ENCODE results near the gene C1orf87. TPM values are rescaled to one million over a fixed set of nuclear protein-coding genes. Genes with fewer than 3 reads are reported as not detected.

The C1orf87 gene
- total RNA-seq, 1 experiment from 2014 or later, result not detected

- no peak for DNase-seq
- H3K27me3 ChIP-seq, result no peaks in the 10 kb centered on the region
- no peak overlapping the region for H3K27ac ChIP-seq
Observed at GRCh38 chr1:60044881-60045280, 28.7 kb downstream of the C1orf87 start.

GRCh38 chr1:60041783-60042182 is 31.8 kb downstream of the C1orf87 start:
- Histone ChIP-seq H3K9me3 (replicated peaks) (no peaks in the 10 kb centered on the region), H3K4me3 (no peak overlapping the region), H3K27ac (no peak overlapping the region), H3K36me3 (no peaks in the 10 kb centered on the region), H3K4me1 (no peaks in the 10 kb centered on the region), H3K27me3 (no peaks in the 10 kb centered on the region)
- no peak for DNase-seq

More at GRCh38 chr1:60044881-60045280, 28.7 kb downstream of the C1orf87 start:
- no peak overlapping the region for H3K4me3 ChIP-seq
- H3K4me1 ChIP-seq, result no peaks in the 10 kb centered on the region
- no peaks in the 10 kb centered on the region for H3K9me3 ChIP-seq (replicated peaks)
- no peaks in the 10 kb centered on the region for H3K36me3 ChIP-seq

GRCh38 chr1:60037669-60038068 is 35.9 kb downstream of the C1orf87 start:
- no peaks in the 10 kb centered on the region for H3K4me1 ChIP-seq
- no peaks in the 10 kb centered on the region for H3K9me3 ChIP-seq (replicated peaks)
- no peak overlapping the region for H3K4me3 ChIP-seq
- DNase-seq, result no peak
- no peaks in the 10 kb centered on the region for H3K36me3 ChIP-seq
- H3K27ac ChIP-seq, result no peak overlapping the region
- H3K27me3 ChIP-seq, result no peaks in the 10 kb centered on the region

- Histone ChIP-seq H3K27me3 (no peaks in the 10 kb centered on the region), H3K27ac (no peak overlapping the region), H3K4me3 (no peak overlapping the region), H3K9me3 (replicated peaks) (no peaks in the 10 kb centered on the region), H3K4me1 (no peaks in the 10 kb centered on the region), H3K36me3 (no peaks in the 10 kb centered on the region)
- DNase-seq, result no peak
Observed at GRCh38 chr1:60036856-60037460, 36.6 kb downstream of the C1orf87 start.

GRCh38 chr1:60035921-60036320 is 37.6 kb downstream of the C1orf87 start:
- Histone ChIP-seq H3K4me1 (no peaks in the 10 kb centered on the region), H3K36me3 (no peaks in the 10 kb centered on the region), H3K27me3 (no peaks in the 10 kb centered on the region), H3K27ac (no peak overlapping the region), H3K4me3 (no peak overlapping the region), H3K9me3 (replicated peaks) (no peaks in the 10 kb centered on the region)
- DNase-seq, result no peak

- H3K4me3 ChIP-seq, result no peak overlapping the region
- no peak for DNase-seq
- no peaks in the 10 kb centered on the region for H3K36me3 ChIP-seq
- no peaks in the 10 kb centered on the region for H3K4me1 ChIP-seq
- H3K27me3 ChIP-seq, result no peaks in the 10 kb centered on the region
- no peaks in the 10 kb centered on the region for H3K9me3 ChIP-seq (replicated peaks)
- no peak overlapping the region for H3K27ac ChIP-seq
Observed at GRCh38 chr1:60034999-60035398, 38.6 kb downstream of the C1orf87 start.

GRCh38 chr1:60033066-60033465 is 40.5 kb downstream of the C1orf87 start:
- H3K27me3 ChIP-seq, result no peaks in the 10 kb centered on the region
- no peaks in the 10 kb centered on the region for H3K9me3 ChIP-seq (replicated peaks)
- no peaks in the 10 kb centered on the region for H3K4me1 ChIP-seq
- H3K4me3 ChIP-seq, result no peak overlapping the region
- DNase-seq, result no peak
- no peak overlapping the region for H3K27ac ChIP-seq
- no peaks in the 10 kb centered on the region for H3K36me3 ChIP-seq

GRCh38 chr1:60031146-60031545 is 42.4 kb downstream of the C1orf87 start:
- H3K27me3 ChIP-seq, result no peaks in the 10 kb centered on the region
- DNase-seq, result no peak
- no peaks in the 10 kb centered on the region for H3K36me3 ChIP-seq
- no peak overlapping the region for H3K27ac ChIP-seq
- no peaks in the 10 kb centered on the region for H3K9me3 ChIP-seq (replicated peaks)
- no peak overlapping the region for H3K4me3 ChIP-seq
- H3K4me1 ChIP-seq, result no peaks in the 10 kb centered on the region

GRCh38 chr1:60025552-60025951 is 48.0 kb downstream of the C1orf87 start:
- Histone ChIP-seq H3K27me3 (no peaks in the 10 kb centered on the region), H3K4me3 (no peak overlapping the region), H3K36me3 (no peaks in the 10 kb centered on the region), H3K4me1 (no peaks in the 10 kb centered on the region), H3K27ac (no peak overlapping the region), H3K9me3 (replicated peaks) (no peaks in the 10 kb centered on the region)
- no peak for DNase-seq

GRCh38 chr1:60017508-60018205 is 55.9 kb downstream of the C1orf87 start:
- Histone ChIP-seq H3K27ac (no peak overlapping the region), H3K4me3 (no peak overlapping the region), H3K9me3 (replicated peaks) (0 out of 2 replicates have a peak, but pooled peaks cover 3% of the 10 kb centered on the region), H3K27me3 (peaks cover 6% of the 10 kb centered on the region; the same call in 1 of the 2 replicates), H3K4me1 (no peaks in the 10 kb centered on the region), H3K36me3 (no peaks in the 10 kb centered on the region)
- DNase-seq, result no peak

GRCh38 chr1:60010690-60011089 is 62.9 kb downstream of the C1orf87 start:
- 0 out of 2 replicates have a peak, but pooled peaks cover 3% of the 10 kb centered on the region for H3K9me3 ChIP-seq (replicated peaks)
- H3K4me1 ChIP-seq, result no peaks in the 10 kb centered on the region
- no peak for DNase-seq
- no peak overlapping the region for H3K4me3 ChIP-seq
- peaks cover 6% of the 10 kb centered on the region; the same call in 1 of the 2 replicates for H3K27me3 ChIP-seq
- no peak overlapping the region for H3K27ac ChIP-seq
- no peaks in the 10 kb centered on the region for H3K36me3 ChIP-seq

- H3K4me1 ChIP-seq, result no peaks in the 10 kb centered on the region
Observed at GRCh38 chr1:60008500-60008899, 65.1 kb downstream of the C1orf87 start.

GRCh38 chr1:60000625-60001024 is 72.9 kb downstream of the C1orf87 start:
- no peak for DNase-seq
- H3K27me3 ChIP-seq, result no peaks in the 10 kb centered on the region
- no peak overlapping the region for H3K27ac ChIP-seq
- peaks cover 4% of the 10 kb centered on the region for H3K9me3 ChIP-seq (replicated peaks)
- H3K4me3 ChIP-seq, result no peak overlapping the region
- H3K36me3 ChIP-seq, result no peaks in the 10 kb centered on the region
- H3K4me1 ChIP-seq, result peaks cover 27% of the 10 kb centered on the region

More at GRCh38 chr1:60008500-60008899, 65.1 kb downstream of the C1orf87 start:
- Histone ChIP-seq H3K4me3 (no peak overlapping the region), H3K9me3 (replicated peaks) (no peaks in the 10 kb centered on the region), H3K27ac (no peak overlapping the region), H3K27me3 (no peaks in the 10 kb centered on the region), H3K36me3 (no peaks in the 10 kb centered on the region)
- DNase-seq, result no peak

- peak overlapping the region; percentile 45 for H3K27ac ChIP-seq
- peaks cover 33% of the 10 kb centered on the region for H3K4me1 ChIP-seq
- H3K9me3 ChIP-seq (replicated peaks), result peaks cover 4% of the 10 kb centered on the region
- H3K27me3 ChIP-seq, result no peaks in the 10 kb centered on the region
- DNase-seq, result no peak
- H3K4me3 ChIP-seq, result no peak overlapping the region
- no peaks in the 10 kb centered on the region for H3K36me3 ChIP-seq
Observed at GRCh38 chr1:59999746-60000145, 73.8 kb downstream of the C1orf87 start.

GRCh38 chr1:59999006-59999405 is 74.6 kb downstream of the C1orf87 start:
- peak in 1 of 2 experiments; percentile 26 for DNase-seq

More at GRCh38 chr1:59999006-59999405, 74.6 kb downstream of the C1orf87 start:
- Histone ChIP-seq H3K4me1 (peaks cover 39% of the 10 kb centered on the region), H3K4me3 (no peak overlapping the region), H3K9me3 (replicated peaks) (peaks cover 4% of the 10 kb centered on the region), H3K36me3 (no peaks in the 10 kb centered on the region), H3K27me3 (no peaks in the 10 kb centered on the region), H3K27ac (peak overlapping the region; percentile 45)

All from SJCRH30 (cell line).